Measurements from ENCODE around the gene R3HDM2. TPM values are rescaled to one million over a fixed set of nuclear protein-coding genes. Genes with fewer than 3 reads are reported as not detected.

Gene R3HDM2
- total RNA-seq, 2 experiments from 2014 or later: 42.2 to 51.4 TPM

DNA sequence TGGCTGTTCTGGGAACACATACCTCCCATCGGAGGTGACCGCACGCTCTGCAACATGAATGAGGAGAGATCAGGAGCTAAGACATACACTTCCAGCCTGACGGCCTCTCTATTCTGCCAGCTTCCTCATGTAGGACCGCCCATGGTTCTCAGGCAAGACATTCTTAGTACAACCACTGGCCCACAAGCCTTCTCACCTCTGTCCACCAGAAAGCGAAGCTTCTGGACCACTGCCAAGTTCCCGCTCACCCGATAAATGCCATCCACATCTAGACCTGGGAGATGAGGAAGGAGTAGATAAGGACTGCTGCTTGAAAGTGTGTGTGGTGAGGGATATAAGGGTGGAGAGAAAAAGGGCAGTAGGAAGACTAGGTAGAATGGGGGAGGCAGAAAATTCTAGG lies 43.6 kb upstream of the R3HDM2 start:
- Mint-ChIP-seq H3K9me3 (no peaks in the 10 kb centered on the region), H3K27ac (peak overlapping the region; percentile 36), H3K4me3 (peak overlapping the region; percentile 41), H3K27me3 (no peaks in the 10 kb centered on the region), H3K4me1 (ENCODE audit: low read depth) (peaks cover 41% of the 10 kb centered on the region), H3K36me3 (peaks cover 54% of the 10 kb centered on the region)
- intact Hi-C loops (cut with micrococcal nuclease): loop anchor here (10.0 kb wide), 1 partner anchor 790 kb away; the partner anchor contains the start of gene PTGES3
- ChIA-PET POLR2A (interaction anchor here (1.5 kb wide), 1 partner anchor 9 kb away, joined by 4 read pairs; no protein-coding TSS in a partner anchor), CTCF (interaction anchor here (1.3 to 1.8 kb wide), 3 partner anchors 12 to 235 kb away, joined by 4 to 8 read pairs (median 6); partner anchors contain the start of gene GLI1)
- no peak for DNase-seq

DNA sequence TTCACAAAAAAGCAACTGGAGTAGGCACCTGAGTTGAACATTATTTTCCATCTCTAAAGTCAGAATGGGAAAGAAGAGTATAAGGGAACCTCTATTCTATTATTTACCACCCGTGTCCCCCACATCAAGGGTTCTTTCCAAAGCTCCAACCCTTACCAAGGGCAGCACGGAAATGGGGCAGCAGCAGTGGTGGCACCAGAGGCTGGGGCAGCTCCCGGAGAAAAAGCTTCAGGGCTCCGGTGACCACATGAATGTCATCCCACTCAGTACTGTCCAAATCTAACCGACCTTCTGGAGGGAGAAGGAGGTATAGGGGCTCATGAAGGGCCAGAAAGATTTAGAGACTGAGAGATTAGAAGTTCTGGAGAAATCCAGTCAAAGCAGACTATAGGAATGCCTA lies 43.0 kb upstream of the R3HDM2 start:
- Mint-ChIP-seq H3K9me3 (no peaks in the 10 kb centered on the region), H3K4me3 (no peak overlapping the region), H3K4me1 (ENCODE audit: low read depth) (peaks cover 36% of the 10 kb centered on the region), H3K27me3 (no peaks in the 10 kb centered on the region), H3K36me3 (peaks cover 58% of the 10 kb centered on the region), H3K27ac (no peak overlapping the region)
- DNase-seq: no peak
- CTCF ChIA-PET: interaction anchor here (1.6 to 1.8 kb wide), 2 partner anchors 11 to 15 kb away, joined by 6 to 8 read pairs; partner anchors contain the start of gene GLI1
- intact Hi-C loops (cut with micrococcal nuclease): loop anchor here (10.0 kb wide), 1 partner anchor 789 kb away; the partner anchor contains the start of gene PTGES3
- POLR2A ChIA-PET: interaction anchor here (1.5 kb wide), 1 partner anchor 8 kb away, joined by 4 read pairs; no protein-coding TSS in a partner anchor

GRCh38 chr12:57473392-57473791 lies 42.5 kb upstream of the R3HDM2 start:
- no peak overlapping the region for H3K4me3 Mint-ChIP-seq

DNA sequence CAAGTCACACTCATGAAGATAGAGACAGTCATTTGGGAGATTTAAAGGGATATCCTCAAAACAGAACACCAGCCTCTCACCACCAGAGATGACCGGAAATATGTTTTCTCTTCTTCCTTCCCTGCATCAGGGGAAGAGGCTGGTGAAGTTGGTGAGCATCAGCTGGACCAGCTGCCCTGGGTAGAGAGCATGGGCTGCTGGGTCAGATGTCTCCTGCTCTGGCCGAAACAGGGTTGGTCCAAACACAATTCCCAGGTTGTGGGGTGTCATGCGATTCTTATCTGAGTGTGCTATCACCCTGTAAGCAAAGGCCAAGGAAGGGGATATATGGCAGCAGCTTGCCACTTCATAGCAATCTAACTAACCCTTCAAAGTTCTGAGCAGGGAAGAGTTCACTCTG lies 41.5 kb upstream of the R3HDM2 start:
- Mint-ChIP-seq H3K4me1 (ENCODE audit: low read depth) (peaks cover 27% of the 10 kb centered on the region), H3K27ac (peak overlapping the region; percentile 33), H3K4me3 (no peak overlapping the region), H3K27me3 (no peaks in the 10 kb centered on the region), H3K9me3 (no peaks in the 10 kb centered on the region), H3K36me3 (peaks cover 55% of the 10 kb centered on the region)
- CTCF ChIA-PET: interaction anchor here (2.6 to 4.7 kb wide), 3 partner anchors 10 to 17 kb away, joined by 10 to 17 read pairs (median 15); partner anchors contain the start of genes GLI1 and INHBE
- DNase-seq: no peak
- POLR2A ChIA-PET: interaction anchor here (0.8 to 1.7 kb wide), 3 partner anchors 9 to 243 kb away, joined by 3 read pairs; partner anchors contain the start of gene SHMT2
- intact Hi-C loops (cut with micrococcal nuclease): loop anchor here (10.0 kb wide), 1 partner anchor 788 kb away; the partner anchor contains the start of gene PTGES3

More at GRCh38 chr12:57473392-57473791, 42.5 kb upstream of the R3HDM2 start:
- ChIA-PET POLR2A (no interaction called here), CTCF (interaction anchor here (1.6 to 1.8 kb wide), 2 partner anchors 11 to 15 kb away, joined by 6 to 8 read pairs; partner anchors contain the start of gene GLI1)
- DNase-seq: no peak
- intact Hi-C loops (cut with micrococcal nuclease): loop anchor here (10.0 kb wide), 1 partner anchor 789 kb away; the partner anchor contains the start of gene PTGES3
- Mint-ChIP-seq H3K4me1 (ENCODE audit: low read depth) (peaks cover 31% of the 10 kb centered on the region), H3K27ac (no peak overlapping the region), H3K36me3 (peaks cover 55% of the 10 kb centered on the region), H3K27me3 (no peaks in the 10 kb centered on the region), H3K9me3 (no peaks in the 10 kb centered on the region)

DNA sequence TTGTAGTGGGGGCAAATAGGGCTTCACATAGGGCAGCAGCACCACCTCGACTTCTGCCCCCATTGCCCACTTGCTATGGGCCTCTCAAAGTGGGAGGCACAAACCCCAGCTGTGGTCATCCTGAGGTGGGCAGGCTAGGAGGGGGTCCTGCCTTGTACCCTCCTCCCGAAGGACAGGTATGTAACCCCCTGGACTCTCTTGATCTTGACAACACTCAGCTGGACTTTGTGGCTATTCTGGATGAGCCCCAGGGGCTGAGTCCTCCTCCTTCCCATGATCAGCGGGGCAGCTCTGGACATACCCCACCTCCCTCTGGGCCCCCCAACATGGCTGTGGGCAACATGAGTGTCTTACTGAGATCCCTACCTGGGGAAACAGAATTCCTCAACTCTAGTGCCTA lies 40.8 kb upstream of the R3HDM2 start:
- Mint-ChIP-seq H3K27me3 (no peaks in the 10 kb centered on the region), H3K27ac (no peak overlapping the region), H3K4me3 (no peak overlapping the region), H3K4me1 (ENCODE audit: low read depth) (peaks cover 27% of the 10 kb centered on the region), H3K9me3 (no peaks in the 10 kb centered on the region), H3K36me3 (peaks cover 54% of the 10 kb centered on the region)
- CTCF ChIA-PET: interaction anchor here (2.6 to 4.7 kb wide), 3 partner anchors 9 to 16 kb away, joined by 10 to 17 read pairs (median 15); partner anchors contain the start of genes GLI1 and INHBE
- POLR2A ChIA-PET: interaction anchor here (0.8 to 1.7 kb wide), 3 partner anchors 9 to 242 kb away, joined by 3 read pairs; partner anchors contain the start of gene SHMT2
- no peak for DNase-seq
- intact Hi-C loops (cut with micrococcal nuclease): loop anchor here (10.0 kb wide), 1 partner anchor 787 kb away; the partner anchor contains the start of gene PTGES3

DNA sequence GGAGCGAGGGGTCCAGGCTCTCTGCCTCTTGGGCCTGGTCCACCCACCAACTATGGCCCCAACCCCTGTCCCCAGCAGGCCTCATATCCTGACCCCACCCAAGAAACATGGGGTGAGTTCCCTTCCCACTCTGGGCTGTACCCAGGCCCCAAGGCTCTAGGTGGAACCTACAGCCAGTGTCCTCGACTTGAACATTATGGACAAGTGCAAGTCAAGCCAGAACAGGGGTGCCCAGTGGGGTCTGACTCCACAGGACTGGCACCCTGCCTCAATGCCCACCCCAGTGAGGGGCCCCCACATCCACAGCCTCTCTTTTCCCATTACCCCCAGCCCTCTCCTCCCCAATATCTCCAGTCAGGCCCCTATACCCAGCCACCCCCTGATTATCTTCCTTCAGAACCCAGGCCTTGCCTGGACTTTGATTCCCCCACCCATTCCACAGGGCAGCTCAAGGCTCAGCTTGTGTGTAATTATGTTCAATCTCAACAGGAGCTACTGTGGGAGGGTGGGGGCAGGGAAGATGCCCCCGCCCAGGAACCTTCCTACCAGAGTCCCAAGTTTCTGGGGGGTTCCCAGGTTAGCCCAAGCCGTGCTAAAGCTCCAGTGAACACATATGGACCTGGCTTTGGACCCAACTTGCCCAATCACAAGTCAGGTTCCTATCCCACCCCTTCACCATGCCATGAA lies 40.3 kb upstream of the R3HDM2 start:
- POLR2A ChIA-PET: interaction anchor here (0.9 to 1.7 kb wide), 3 partner anchors 8 to 242 kb away, joined by 3 read pairs; partner anchors contain the start of gene SHMT2
- H3K27me3 Mint-ChIP-seq: no peaks in the 10 kb centered on the region
- H3K4me1 Mint-ChIP-seq (ENCODE audit: low read depth): peaks cover 25% of the 10 kb centered on the region
- no peaks in the 10 kb centered on the region for H3K9me3 Mint-ChIP-seq
- CTCF ChIA-PET: interaction anchor here (2.6 to 4.7 kb wide), 3 partner anchors 9 to 16 kb away, joined by 10 to 17 read pairs (median 15); partner anchors contain the start of genes GLI1 and INHBE
- intact Hi-C loops (cut with micrococcal nuclease): loop anchor here (10.0 kb wide), 1 partner anchor 786 kb away; the partner anchor contains the start of gene PTGES3
- no peak overlapping the region for H3K4me3 Mint-ChIP-seq
- no peak for DNase-seq
- H3K27ac Mint-ChIP-seq: no peak overlapping the region
- H3K36me3 Mint-ChIP-seq: peaks cover 48% of the 10 kb centered on the region

DNA sequence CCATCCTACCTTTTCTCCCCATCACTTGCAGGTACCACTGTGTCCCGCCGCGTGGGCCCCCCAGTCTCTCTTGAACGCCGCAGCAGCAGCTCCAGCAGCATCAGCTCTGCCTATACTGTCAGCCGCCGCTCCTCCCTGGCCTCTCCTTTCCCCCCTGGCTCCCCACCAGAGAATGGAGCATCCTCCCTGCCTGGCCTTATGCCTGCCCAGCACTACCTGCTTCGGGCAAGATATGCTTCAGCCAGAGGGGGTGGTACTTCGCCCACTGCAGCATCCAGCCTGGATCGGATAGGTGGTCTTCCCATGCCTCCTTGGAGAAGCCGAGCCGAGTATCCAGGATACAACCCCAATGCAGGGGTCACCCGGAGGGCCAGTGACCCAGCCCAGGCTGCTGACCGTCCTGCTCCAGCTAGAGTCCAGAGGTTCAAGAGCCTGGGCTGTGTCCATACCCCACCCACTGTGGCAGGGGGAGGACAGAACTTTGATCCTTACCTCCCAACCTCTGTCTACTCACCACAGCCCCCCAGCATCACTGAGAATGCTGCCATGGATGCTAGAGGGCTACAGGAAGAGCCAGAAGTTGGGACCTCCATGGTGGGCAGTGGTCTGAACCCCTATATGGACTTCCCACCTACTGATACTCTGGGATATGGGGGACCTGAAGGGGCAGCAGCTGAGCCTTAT lies 39.6 kb upstream of the R3HDM2 start:
- Mint-ChIP-seq H3K27me3 (no peaks in the 10 kb centered on the region), H3K27ac (no peak overlapping the region), H3K9me3 (no peaks in the 10 kb centered on the region), H3K4me3 (no peak overlapping the region), H3K4me1 (ENCODE audit: low read depth) (peaks cover 23% of the 10 kb centered on the region), H3K36me3 (peaks cover 44% of the 10 kb centered on the region)
- intact Hi-C loops (cut with micrococcal nuclease): loop anchor here (10.0 kb wide), 1 partner anchor 786 kb away; the partner anchor contains the start of gene PTGES3
- ChIA-PET POLR2A (interaction anchor here (0.9 to 1.7 kb wide), 2 partner anchors 7 to 10 kb away, joined by 3 read pairs; no protein-coding TSS in a partner anchor), CTCF (interaction anchor here (2.6 to 4.7 kb wide), 3 partner anchors 8 to 15 kb away, joined by 10 to 17 read pairs (median 15); partner anchors contain the start of genes GLI1 and INHBE)
- no peak for DNase-seq

GRCh38 chr12:57469296-57470164 lies 38.7 kb upstream of the R3HDM2 start:
- Mint-ChIP-seq H3K4me3 (no peak overlapping the region), H3K9me3 (no peaks in the 10 kb centered on the region), H3K27me3 (no peaks in the 10 kb centered on the region), H3K4me1 (ENCODE audit: low read depth) (peaks cover 22% of the 10 kb centered on the region), H3K36me3 (peaks cover 38% of the 10 kb centered on the region), H3K27ac (no peak overlapping the region)
- POLR2A ChIA-PET: no interaction called here
- intact Hi-C loops (cut with micrococcal nuclease): loop anchor here (10.0 kb wide), 1 partner anchor 785 kb away; the partner anchor contains the start of gene PTGES3
- CTCF ChIA-PET: interaction anchor here (0.6 to 4.7 kb wide), 4 partner anchors 9 to 1309 kb away, joined by 3 to 17 read pairs (median 3); partner anchors contain the start of gene INHBE
- no peak for DNase-seq

DNA sequence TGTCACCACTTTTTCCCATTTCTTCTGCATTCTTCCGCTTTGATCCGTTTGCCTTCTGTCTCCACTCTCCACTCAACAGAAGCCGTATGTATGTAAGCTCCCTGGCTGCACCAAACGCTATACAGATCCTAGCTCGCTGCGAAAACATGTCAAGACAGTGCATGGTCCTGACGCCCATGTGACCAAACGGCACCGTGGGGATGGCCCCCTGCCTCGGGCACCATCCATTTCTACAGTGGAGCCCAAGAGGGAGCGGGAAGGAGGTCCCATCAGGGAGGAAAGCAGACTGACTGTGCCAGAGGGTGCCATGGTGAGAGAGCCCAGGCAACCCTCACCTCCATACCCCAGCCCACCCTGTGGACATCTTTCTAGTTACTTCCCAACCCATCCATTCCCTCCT lies 37.1 kb upstream of the R3HDM2 start:
- Mint-ChIP-seq H3K9me3 (no peaks in the 10 kb centered on the region), H3K27ac (no peak overlapping the region), H3K4me3 (no peak overlapping the region), H3K27me3 (no peaks in the 10 kb centered on the region), H3K4me1 (ENCODE audit: low read depth) (peaks cover 24% of the 10 kb centered on the region), H3K36me3 (peaks cover 28% of the 10 kb centered on the region)
- ChIA-PET POLR2A (no interaction called here), CTCF (interaction anchor here (1.0 to 1.1 kb wide), 2 partner anchors 9 kb away, joined by 3 read pairs; no protein-coding TSS in a partner anchor)
- DNase-seq: no peak
- intact Hi-C loops (cut with micrococcal nuclease): no loop called here

GRCh38 chr12:57467212-57467874 lies 36.5 kb upstream of the R3HDM2 start:
- peaks cover 30% of the 10 kb centered on the region for H3K4me1 Mint-ChIP-seq (ENCODE audit: low read depth)
- no peak overlapping the region for H3K4me3 Mint-ChIP-seq
- H3K27me3 Mint-ChIP-seq: no peaks in the 10 kb centered on the region
- POLR2A ChIA-PET: no interaction called here
- H3K9me3 Mint-ChIP-seq: no peaks in the 10 kb centered on the region
- H3K36me3 Mint-ChIP-seq: peaks cover 28% of the 10 kb centered on the region
- intact Hi-C loops (cut with micrococcal nuclease): no loop called here
- CTCF ChIA-PET: interaction anchor here (1.1 kb wide), 1 partner anchor 9 kb away, joined by 3 read pairs; no protein-coding TSS in a partner anchor
- no peak for DNase-seq
- no peak overlapping the region for H3K27ac Mint-ChIP-seq
